Fibroblast of mammary gland (primary cell): ENCODE measurements around the gene ANKRD16.

ENCODE experiments used
- DNase-seq: peaks from one replicate; pipeline ENCODE4 v3.0.0-alpha.2; 2010; ENCODE audit warnings: low read depth
- H3K4me3 ChIP-seq: 2 replicates; pipeline ENCODE4 v1.5.1; 2011; ENCODE audit warnings: low read depth, mild to moderate bottlenecking, low read length, moderate library complexity; ENCODE audit not compliant: control insufficient read depth
- TF ChIP-seq, protein P1 (sequence below): conservative IDR thresholded peaks from 2 replicates; pipeline ENCODE4 v1.5.1; 2011; ENCODE audit warnings: low read depth, low read length, inconsistent platforms; ENCODE audit not compliant: control insufficient read depth, insufficient read depth

Gene ANKRD16

DNA sequence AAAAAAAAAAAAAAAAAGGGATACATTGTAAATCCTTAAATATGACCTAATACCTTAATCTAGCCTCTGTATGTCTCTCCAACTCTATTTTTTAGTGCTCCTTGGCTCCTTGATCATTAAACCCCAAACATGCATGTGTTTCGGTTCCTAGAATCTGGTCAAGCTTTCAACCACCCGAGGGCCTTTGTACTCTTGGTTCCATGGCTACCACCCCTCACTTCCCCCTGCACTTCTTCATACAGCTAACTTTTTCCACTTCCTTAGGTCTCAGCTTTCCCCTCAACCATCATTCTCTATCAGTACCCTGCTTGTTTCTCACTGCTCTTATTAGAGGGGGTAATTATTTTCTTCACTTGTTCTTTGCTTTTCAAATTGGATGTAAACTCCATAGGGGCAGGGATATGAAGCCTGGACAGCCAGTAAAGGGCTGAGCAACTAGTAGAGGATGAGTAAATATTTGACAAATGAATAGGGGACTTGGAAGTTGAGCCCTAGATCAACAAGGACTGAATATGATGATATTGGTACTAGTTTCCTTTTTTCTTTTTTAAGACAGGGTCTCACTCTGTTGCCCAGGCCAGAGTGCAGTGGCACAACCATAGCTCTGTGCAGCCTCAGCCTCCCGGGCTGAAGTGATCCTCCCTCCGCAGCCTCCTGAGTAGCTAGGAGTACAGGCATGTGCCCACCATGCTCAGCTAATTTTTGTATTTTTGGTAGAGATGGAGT, 72.2 kb downstream of the ANKRD16 start:
- TF ChIP-seq, protein P1, sequence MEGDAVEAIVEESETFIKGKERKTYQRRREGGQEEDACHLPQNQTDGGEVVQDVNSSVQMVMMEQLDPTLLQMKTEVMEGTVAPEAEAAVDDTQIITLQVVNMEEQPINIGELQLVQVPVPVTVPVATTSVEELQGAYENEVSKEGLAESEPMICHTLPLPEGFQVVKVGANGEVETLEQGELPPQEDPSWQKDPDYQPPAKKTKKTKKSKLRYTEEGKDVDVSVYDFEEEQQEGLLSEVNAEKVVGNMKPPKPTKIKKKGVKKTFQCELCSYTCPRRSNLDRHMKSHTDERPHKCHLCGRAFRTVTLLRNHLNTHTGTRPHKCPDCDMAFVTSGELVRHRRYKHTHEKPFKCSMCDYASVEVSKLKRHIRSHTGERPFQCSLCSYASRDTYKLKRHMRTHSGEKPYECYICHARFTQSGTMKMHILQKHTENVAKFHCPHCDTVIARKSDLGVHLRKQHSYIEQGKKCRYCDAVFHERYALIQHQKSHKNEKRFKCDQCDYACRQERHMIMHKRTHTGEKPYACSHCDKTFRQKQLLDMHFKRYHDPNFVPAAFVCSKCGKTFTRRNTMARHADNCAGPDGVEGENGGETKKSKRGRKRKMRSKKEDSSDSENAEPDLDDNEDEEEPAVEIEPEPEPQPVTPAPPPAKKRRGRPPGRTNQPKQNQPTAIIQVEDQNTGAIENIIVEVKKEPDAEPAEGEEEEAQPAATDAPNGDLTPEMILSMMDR, result no peak
- DNase-seq, result no peak
- H3K4me3 ChIP-seq, result no peak overlapping the region

DNA sequence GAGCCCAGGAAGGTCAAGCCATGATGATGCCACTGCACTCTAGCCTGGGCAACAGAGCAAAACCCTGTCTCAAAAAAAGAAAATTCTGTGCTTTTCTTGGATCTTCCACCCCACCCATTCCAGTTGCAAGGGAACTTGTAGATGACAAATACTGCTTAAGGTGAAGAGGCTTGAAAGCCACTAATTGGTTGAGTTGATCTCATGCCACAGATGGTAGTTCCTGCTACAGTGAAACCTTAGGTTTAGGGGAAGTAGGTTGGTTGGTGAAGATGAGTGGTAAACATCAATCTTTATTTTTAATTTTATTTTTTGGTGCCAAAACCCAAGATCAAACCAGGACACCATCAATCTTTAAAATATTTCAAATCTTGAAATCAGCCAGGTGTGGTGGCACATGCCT, 73.5 kb downstream of the ANKRD16 start:
- H3K4me3 ChIP-seq, result no peak overlapping the region
- TF ChIP-seq, protein P1, result no peak
- DNase-seq, result no peak

DNA sequence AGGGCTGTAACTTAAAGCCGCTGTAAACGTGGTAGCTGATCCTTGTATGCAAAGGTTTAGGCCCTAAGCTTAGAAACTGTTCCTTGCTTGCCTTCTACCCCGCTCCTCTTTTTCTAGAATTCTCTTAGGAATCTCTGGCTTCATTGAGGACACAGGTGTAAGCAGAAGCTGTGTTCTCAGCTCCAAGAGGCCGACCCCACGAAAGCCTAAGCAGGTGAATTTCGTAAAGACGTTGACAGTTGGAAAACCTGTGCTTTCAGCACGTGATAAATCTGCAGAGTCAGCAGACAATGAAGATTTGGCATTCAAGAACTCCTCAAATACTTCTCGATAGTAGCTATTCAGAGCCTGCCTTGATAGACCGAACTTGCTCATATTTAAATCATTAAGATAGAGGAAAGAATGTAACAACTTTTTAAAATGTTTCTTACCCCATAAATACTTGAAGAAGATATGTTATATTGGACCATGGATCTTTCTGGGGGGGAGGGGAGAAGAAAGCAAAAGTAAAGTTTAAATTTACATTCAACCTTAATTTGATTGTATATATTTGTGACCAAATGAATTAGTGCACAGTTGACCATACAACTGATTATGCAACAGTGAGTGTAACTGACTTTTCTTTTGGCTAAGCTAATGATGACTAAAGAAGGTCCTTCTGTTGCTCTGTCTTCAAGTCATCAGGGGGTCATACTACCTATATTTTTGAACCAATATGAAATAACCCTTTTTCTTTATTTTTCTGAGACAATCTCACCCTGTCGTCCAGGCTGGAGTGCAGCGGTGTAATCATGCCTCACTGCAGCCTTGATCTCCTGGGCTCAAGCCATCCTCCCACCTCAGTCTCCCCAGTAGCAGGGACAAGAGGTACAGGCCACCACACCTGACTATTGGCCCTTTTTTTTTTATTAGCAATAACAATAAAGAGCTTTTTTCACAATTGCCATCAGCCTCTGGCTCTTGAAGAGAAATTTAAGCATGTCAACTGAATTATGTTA, 75.3 kb downstream of the ANKRD16 start:
- TF ChIP-seq, protein P1, result no peak
- H3K4me3 ChIP-seq, result peak overlapping the region; percentile 64
- DNase-seq, result peak; percentile 67

DNA sequence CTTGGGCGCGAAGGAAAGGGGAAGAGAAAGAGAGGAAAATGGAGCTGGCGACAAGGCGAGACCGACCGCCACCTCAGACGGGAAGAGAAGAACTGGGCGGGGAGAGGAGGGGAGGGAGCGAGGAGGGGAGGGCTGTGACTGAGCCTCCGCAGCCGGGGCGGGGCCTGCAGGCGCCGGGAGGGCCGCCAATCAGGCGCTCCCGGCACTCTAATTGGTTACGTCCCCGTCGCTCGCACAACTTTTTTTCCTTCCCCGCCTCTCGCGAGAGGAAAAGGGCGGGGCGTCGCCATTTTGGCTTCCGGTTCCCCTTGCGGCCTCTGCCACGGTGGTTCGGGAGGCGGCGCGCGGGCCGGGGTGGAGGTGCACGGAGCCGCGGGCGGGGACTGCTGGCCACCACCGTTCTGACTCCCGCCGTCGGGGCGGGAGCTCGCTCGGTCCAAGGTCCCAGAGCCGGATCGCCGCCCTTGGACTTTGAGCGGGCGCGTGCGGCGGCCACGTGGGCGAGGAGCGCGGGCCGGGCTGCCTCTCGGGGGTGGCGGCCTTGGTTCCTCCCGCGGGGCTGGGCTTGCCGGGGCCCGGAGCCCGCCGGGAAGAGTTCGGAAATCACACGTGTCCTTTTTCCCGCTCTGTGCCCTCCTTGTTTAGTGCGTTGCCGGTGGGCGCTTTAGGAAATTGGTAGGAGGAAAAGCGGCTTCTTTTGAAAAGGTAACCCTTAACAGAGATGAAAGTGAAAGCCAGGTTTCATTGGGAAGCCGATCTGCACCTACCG, 76.2 kb downstream of the ANKRD16 start, which contains the start of gene GDI2:
Gene GDI2 (minus strand): TSS at position 94 of the 769 bp plus-strand sequence. CDS start 176 bp downstream, outside the sequence.
- TF ChIP-seq, protein P1, result no peak
- peak; percentile 93 for DNase-seq
- H3K4me3 ChIP-seq, result peak within 1 kb of the TSS; percentile 64

DNA sequence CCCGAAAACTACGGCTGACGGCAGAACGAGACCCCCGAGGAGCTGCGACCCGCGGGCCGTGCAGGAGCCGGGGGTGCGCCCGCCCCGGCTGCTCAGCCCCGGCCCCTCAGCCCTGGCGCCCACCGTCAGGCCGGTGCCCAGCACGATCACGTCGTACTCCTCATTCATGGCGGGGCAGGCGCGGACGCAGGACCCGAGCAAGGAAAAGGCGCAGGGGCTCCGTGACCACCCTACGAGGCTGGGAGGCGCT, 76.7 kb downstream of the ANKRD16 start:
- DNase-seq, result no peak
- TF ChIP-seq, protein P1, result no peak
- H3K4me3 ChIP-seq, result peak overlapping the region; percentile 64
